HG02938 (cell line): Measurements from ENCODE around the gene RAB3IP.

ENCODE experiments used
- ATAC-seq: cut with Tn5 transposase; IDR thresholded peaks from one replicate; pipeline ENCODE4 v1.9.1; 2021; ENCODE audit warnings: mild to moderate bottlenecking, moderate library complexity; ENCODE audit not compliant: unreplicated experiment

The RAB3IP gene

GRCh38 chr12:69738351-69739286 is at the start of gene RAB3IP:
TSS of gene RAB3IP (plus strand) at chr12:69738860. CDS start at chr12:69755409, 16,549 bp downstream.
- peak; percentile 72 for ATAC-seq

DNA sequence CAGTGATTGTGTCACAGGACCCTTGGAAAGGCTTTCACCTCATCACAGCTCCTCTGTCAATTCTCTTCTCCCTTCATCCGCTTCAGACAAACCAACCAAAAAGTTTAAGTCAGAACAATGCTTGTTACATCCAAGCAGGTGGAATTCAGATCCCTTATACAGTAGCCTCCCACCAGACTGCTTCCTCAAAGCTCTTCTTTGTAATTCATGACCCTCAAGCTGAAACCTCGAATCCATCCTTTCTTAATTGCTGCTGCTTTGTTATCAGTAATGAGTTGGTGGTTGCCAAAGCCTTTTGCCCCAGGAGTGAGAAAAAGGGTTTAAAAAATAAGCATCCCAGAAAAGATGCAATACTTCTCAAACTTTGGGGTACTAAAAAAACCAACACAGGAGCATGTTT is 49.0 kb upstream of the RAB3IP start:
- ATAC-seq, result no peak

DNA sequence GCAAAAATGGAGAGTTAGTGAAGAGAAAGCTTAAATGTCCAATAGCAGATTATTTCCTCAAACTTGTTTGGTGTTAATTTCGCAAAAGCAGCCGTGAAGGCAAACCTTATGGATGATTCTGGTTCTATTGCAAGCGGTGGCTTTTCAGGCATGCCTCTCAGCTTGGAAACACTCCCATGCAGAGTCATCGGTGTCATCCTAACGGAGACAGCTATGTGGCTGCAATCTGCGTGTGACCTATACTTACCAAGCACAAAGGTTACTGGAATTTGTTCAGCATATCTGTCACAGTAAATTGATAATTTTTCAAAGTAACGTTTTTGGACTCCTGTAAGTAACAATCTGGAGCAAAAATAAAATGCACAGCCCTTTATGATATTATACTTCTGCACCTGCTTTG is 44.5 kb upstream of the RAB3IP start:
- no peak for ATAC-seq

- ATAC-seq, result no peak
Measured at GRCh38 chr12:69698054-69698453, 40.6 kb upstream of the RAB3IP start.

DNA sequence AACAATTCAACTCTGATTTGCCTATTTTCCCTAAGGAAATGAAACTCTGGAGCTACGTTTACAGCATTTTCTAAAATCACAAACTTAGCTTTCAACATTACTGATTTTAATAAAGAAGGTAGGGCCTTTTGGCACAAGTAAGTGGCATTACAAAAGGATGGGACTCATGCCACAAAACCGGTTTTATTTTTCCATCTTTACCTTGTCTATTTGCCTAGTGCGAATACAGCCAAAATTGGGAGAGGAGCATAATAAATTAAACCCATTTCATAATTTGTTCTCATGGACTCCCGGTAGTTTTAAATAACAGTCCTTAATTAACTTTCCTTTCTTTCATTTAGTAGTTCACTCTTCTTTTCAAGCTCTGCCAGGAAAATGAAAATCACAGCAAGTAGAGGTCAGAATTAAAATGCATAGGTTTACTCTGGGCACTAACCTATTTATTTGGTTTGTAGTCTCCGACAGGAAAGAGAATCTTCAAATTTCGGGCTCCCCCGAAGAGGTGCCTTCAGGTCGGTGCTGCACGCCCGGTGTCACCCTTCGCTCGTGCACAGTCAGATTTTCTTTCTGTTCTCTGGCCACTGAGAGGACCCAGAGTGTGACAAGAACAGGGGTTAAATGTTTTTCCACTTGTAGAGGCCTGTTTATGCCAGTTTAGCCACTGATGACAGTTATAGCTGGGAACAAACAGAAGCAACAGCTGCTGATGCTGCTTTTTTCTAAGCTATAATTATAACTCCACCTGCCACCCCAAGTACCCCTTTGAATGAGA is 39.7 kb upstream of the RAB3IP start, which contains the start of gene BEST3:
BEST3 (minus strand) TSS at position 535 of the 772 bp plus-strand sequence. CDS start 1,505 bp downstream, outside the sequence.
- no peak for ATAC-seq

DNA sequence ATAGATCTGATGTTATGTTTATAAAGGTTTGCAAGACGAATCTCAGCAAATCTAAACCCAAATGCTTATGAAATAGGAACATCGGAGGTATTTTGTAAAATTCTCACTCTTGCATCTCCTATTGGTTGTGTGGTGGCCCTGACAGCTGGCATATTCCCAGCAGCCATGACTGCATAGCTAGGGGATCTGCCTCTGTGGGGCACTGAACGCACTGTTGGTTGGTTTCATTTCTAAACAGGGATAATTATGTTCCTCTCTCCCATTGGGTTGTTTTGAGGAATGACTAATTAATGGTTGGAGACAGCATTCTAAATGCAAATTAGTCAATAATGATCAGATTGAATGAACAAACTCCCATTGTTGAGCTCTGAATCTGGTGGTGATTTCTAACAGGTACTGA is 36.8 kb upstream of the RAB3IP start:
- ATAC-seq, result no peak

- ATAC-seq, result no peak
Measured at GRCh38 chr12:69703146-69703642, 35.5 kb upstream of the RAB3IP start.

DNA sequence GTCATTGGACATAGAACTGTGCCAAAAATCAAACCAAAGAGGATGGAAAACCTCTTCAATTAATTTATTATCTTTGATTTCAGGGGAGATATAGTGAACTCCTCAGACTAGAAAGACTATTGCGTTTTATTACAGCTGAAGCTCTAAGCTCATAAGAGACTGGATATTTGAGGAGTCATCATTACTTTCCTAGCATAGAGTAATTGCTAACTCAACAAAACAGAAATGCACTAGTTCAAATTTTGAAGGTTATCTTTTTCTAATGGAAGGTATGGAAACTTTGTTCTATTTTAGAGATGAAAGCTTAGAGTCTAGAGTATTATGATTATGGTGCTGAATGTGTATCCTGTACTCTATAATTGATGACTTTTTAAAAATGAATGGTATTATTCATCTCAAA is 34.3 kb upstream of the RAB3IP start:
- ATAC-seq, result no peak

- ATAC-seq, result no peak
Measured at GRCh38 chr12:69708649-69709048, 30.0 kb upstream of the RAB3IP start.

GRCh38 chr12:69712826-69713225 is 25.8 kb upstream of the RAB3IP start:
- no peak for ATAC-seq

GRCh38 chr12:69714542-69714941 is 24.1 kb upstream of the RAB3IP start:
- no peak for ATAC-seq

DNA sequence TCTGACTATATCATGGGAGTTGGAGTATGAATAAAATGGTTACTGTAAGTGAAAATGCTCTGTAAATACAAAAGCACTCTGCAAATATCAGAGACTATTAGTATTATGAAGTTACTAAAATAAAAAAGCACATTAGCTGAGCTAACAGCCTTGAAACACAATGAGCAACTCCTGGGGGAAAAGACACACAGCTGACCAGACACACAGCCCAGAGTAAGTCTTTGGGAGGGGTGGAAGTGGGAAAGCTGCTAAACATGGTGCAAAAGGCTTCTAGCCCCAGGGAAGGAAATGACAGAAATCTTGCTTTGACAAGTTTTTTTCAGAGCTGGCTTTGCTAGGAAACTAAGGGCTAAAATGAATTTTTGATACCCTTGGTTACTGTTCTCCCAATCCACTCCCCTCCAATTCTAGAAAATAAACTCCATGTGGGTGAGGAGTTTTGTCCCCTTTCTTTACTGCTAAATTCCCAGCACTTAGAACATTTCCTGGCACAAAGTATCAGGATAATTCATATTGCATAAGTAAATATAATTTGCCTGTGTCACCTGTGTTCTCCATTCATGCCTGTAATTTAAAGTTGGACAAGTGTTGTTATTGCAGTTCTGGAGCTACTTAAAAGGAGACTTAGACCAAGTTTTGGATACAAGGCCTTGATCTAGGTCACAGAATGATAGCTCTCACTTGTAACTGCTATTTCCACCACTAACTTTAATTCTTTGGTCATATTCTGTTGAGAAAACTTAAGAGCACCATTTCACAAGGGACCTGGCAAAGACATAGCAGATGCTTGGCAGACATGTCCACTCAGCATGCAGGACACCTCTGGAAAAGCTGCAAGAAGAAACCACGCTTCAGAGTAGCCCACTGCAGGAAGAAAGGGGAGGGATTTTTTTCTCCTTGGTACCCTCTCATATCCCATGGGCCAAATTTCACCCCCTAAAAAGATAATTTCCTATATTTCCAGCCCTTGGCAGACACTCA is 19.0 kb upstream of the RAB3IP start:
- no peak for ATAC-seq

DNA sequence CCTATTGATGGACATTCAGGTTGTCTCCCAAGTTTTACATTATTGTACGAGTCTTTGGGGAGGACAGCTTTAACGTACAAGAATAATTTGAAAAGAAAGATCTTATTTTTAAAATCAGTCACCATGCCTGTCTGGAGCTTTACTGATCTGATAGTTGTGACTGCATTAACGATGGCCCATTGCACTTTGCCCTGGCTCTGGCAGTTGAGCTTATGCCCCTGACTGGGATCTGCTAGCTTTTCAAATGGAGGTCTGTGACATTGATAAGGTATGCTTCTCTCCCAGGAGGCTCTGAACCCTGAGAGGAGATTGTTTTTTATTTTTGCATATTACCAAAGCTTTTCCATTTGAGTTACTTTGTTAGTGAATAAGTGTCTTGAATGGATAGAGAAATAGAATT is 17.9 kb upstream of the RAB3IP start:
- ATAC-seq, result no peak

- no peak for ATAC-seq
Measured at GRCh38 chr12:69726922-69727321, 11.7 kb upstream of the RAB3IP start.

- no peak for ATAC-seq
Measured at GRCh38 chr12:69732088-69732487, 6.6 kb upstream of the RAB3IP start.

GRCh38 chr12:69733638-69734037 is 5.0 kb upstream of the RAB3IP start:
- ATAC-seq, result no peak

GRCh38 chr12:69739287-69740191 is 879 bp downstream of the RAB3IP start:
- peak; percentile 39 for ATAC-seq

DNA sequence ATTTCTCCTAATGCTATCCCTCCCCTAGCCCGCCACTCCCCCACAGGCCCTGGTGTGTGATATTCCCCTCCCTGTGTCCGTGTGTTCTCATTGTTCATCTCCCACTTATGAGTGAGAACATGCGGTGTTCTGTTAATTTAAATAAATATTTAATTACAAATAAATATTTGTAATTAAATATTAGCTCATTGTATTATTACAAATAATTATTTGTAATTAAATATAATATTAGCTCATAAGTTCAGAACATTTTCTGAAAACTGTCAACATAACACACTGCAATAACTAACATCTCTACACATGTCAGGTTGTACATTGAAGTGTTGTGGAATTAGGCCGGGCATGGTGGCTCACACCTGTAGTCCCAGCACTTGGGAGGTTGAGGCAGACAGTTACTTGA is 5.4 kb downstream of the RAB3IP start:
- ATAC-seq, result no peak

DNA sequence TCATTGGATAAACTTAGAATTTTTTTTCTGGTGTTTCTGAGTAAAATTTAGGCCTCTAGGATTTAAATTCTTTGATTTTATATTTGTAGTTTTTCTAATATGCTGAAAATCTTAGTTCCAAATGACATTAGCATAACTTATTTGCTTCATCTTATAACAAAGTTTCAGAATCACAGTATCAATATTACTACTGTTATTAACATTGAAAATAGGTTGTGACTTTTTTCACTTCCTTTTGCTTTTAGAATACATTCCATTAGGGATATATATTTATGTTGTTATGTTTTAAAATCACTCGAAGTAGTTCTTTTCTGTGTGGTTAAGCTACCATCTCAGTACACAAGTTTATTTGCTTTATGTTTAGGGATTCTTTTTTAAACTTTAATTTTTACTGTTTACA is 12.8 kb downstream of the RAB3IP start:
- ATAC-seq, result no peak
